ENCODE data around the gene RAB17. TPM values are rescaled to one million over a fixed set of nuclear protein-coding genes. Genes with fewer than 3 reads are reported as not detected.

The RAB17 gene
- total RNA-seq, 1 donor, result 0.36 TPM

DNA sequence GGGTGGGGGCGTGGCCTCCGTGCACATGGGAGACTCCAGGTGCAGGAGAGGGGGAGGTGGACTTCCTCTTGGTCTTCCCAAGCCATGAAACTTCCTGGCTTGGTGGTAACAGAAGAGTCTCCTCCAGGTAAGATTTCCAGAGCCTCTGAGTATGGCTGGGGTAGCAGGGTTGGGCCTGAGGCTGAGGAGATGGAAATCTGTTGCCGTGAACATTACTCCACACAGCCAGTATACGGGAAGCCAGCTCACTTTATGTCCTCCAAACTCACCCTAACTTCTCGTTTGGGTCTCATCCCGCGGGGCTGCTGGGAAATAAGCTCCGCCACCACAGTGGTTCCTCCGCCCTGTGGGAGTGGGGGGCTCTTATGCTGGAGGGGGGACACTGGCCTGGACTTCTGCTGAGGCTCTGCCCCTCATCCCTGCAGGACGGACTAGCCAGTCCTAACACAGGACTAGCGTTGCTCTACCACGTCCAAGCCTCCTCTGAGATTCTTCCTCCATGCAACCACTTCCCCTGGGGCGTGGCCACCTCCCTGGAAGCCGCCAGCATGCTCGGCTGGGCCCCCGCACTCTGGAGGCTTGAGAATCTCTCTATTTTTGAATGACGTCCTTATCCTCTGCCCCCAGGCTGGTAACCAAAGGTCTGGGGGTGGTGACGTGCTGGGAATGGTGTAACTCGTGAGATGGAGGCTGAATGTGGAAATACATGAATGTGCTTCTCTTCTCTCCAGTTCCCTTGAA, 777 bp upstream of the RAB17 start:
- H3K4me1 ChIP-seq (ENCODE audit: insufficient read depth, low read length), result peaks cover 12% of the 10 kb centered on the region
- peaks cover 10% of the 10 kb centered on the region for H3K27me3 ChIP-seq (ENCODE audit: insufficient read depth, low read length)
- H3K79me2 ChIP-seq (ENCODE audit: insufficient read depth, low read length), result no peaks in the 10 kb centered on the region
- TF ChIP-seq, protein P1, sequence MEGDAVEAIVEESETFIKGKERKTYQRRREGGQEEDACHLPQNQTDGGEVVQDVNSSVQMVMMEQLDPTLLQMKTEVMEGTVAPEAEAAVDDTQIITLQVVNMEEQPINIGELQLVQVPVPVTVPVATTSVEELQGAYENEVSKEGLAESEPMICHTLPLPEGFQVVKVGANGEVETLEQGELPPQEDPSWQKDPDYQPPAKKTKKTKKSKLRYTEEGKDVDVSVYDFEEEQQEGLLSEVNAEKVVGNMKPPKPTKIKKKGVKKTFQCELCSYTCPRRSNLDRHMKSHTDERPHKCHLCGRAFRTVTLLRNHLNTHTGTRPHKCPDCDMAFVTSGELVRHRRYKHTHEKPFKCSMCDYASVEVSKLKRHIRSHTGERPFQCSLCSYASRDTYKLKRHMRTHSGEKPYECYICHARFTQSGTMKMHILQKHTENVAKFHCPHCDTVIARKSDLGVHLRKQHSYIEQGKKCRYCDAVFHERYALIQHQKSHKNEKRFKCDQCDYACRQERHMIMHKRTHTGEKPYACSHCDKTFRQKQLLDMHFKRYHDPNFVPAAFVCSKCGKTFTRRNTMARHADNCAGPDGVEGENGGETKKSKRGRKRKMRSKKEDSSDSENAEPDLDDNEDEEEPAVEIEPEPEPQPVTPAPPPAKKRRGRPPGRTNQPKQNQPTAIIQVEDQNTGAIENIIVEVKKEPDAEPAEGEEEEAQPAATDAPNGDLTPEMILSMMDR (IDR thresholded peaks at IDR 0.05; ENCODE audit: extremely low read depth, low read depth, low read length), result no peak
- H3K9me3 ChIP-seq (ENCODE audit: low read depth, low read length), result no peaks in the 10 kb centered on the region
- no peak overlapping the region for H3K27ac ChIP-seq (ENCODE audit: low read depth, low read length)
- no peaks in the 10 kb centered on the region for H3K36me3 ChIP-seq (ENCODE audit: insufficient read depth, low read length)
- H4K20me1 ChIP-seq (ENCODE audit: insufficient read depth, low read length), result no peaks in the 10 kb centered on the region
- peak overlapping the region; percentile 66 for H3K4me2 ChIP-seq (ENCODE audit: insufficient read depth, low read length)
- DNase-seq (ENCODE audit: insufficient read length, low spot score, missing footprints), result no peak
- peak overlapping the region; percentile 65 for H2AFZ ChIP-seq (ENCODE audit: low read length)
- H3K4me3 ChIP-seq (ENCODE audit: insufficient read depth, low read length), result no peak overlapping the region

DNA sequence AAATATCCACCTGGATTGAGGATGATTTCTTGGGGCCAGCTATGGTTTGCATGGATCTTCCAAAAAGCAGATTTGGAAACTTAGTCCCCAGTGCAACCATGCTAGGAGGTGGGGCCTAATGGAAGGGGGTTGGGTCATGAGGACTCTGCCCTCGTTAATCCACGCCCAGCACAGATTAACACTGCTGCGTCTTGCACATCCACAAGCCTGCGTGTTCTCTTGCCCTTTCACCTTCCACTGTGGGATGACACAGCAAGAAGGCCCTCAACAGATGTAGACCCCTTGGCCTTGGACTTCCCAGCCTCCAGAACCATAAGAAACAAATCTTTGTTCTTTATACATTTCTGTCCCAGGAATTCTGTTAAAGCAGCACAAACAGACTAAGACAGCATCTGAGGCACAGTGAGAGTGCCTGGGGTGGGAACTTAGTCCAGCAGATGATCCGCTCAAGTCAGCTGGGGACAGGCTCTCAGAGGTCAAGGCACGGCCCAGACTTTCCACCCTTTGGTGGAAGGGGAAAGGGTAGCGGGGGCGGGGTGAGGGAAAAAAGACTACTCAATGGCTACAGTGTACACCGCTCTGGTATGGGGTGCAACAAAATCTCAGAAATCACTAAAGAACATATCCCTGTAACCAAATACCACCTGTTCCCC, 2.4 kb downstream of the RAB17 start:
- Histone ChIP-seq H3K36me3 (ENCODE audit: insufficient read depth, low read length) (no peaks in the 10 kb centered on the region), H4K20me1 (ENCODE audit: insufficient read depth, low read length) (no peaks in the 10 kb centered on the region), H3K4me3 (ENCODE audit: insufficient read depth, low read length) (no peak overlapping the region), H3K79me2 (ENCODE audit: insufficient read depth, low read length) (no peaks in the 10 kb centered on the region), H2AFZ (ENCODE audit: low read length) (no peak overlapping the region), H3K27me3 (ENCODE audit: insufficient read depth, low read length) (peaks cover 10% of the 10 kb centered on the region), H3K27ac (ENCODE audit: low read depth, low read length) (no peak overlapping the region), H3K4me2 (ENCODE audit: insufficient read depth, low read length) (no peak overlapping the region), H3K9me3 (ENCODE audit: low read depth, low read length) (no peaks in the 10 kb centered on the region), H3K4me1 (ENCODE audit: insufficient read depth, low read length) (peaks cover 12% of the 10 kb centered on the region)
- peak; percentile 19 for DNase-seq (ENCODE audit: insufficient read length, low spot score, missing footprints)
- TF ChIP-seq, protein P1 (IDR thresholded peaks at IDR 0.05; ENCODE audit: extremely low read depth, low read depth, low read length), result no peak

- DNase-seq (ENCODE audit: insufficient read length, low spot score, missing footprints), result peak; percentile 49
- no peak overlapping the region for H2AFZ ChIP-seq (ENCODE audit: low read length)
These were observed 4.8 kb downstream of the RAB17 start for GRCh38 chr2:237585590-237586221.

More at GRCh38 chr2:237585590-237586221, 4.8 kb downstream of the RAB17 start:
- no peaks in the 10 kb centered on the region for H3K36me3 ChIP-seq (ENCODE audit: insufficient read depth, low read length)
- H3K79me2 ChIP-seq (ENCODE audit: insufficient read depth, low read length), result no peaks in the 10 kb centered on the region
- H4K20me1 ChIP-seq (ENCODE audit: insufficient read depth, low read length), result no peaks in the 10 kb centered on the region
- peaks cover 10% of the 10 kb centered on the region for H3K4me1 ChIP-seq (ENCODE audit: insufficient read depth, low read length)
- no peak overlapping the region for H3K4me2 ChIP-seq (ENCODE audit: insufficient read depth, low read length)
- no peak overlapping the region for H3K4me3 ChIP-seq (ENCODE audit: insufficient read depth, low read length)
- no peak overlapping the region for H3K27ac ChIP-seq (ENCODE audit: low read depth, low read length)
- peaks cover 10% of the 10 kb centered on the region for H3K27me3 ChIP-seq (ENCODE audit: insufficient read depth, low read length)
- no peaks in the 10 kb centered on the region for H3K9me3 ChIP-seq (ENCODE audit: low read depth, low read length)
- TF ChIP-seq, protein P1 (IDR thresholded peaks at IDR 0.05; ENCODE audit: extremely low read depth, low read depth, low read length), result no peak
